K562 (cell line): ENCODE results near the gene ADGRA1. TPM values are rescaled to one million over a fixed set of nuclear protein-coding genes. Genes with fewer than 3 reads are reported as not detected.

Source experiments
- ATAC-seq: fragments of 200-7000 bp; cut with Tn5 transposase; 3 replicates; pipeline ENCODE4 v1.9.1; 2020; ENCODE audit warnings: moderate library complexity
- BruUV-seq: library from RNA; stranded (reverse); fragments of 400-500 nt; replicated peaks from 2 replicates; lab custom pipeline; 2021; lab: Mats Ljungman, UMichigan
- CTCF ChIA-PET: fragments of 300-600 bp; formaldehyde crosslinking; extraction: SDS; loops from one replicate; lab custom pipeline; 2021; ENCODE audit warnings: low intra/inter-chr PET ratio; lab: Yijun Ruan, JAX
- POLR2A ChIA-PET: fragments of 300-600, 350-650 bp; sonication (Branson Sonifier 250); formaldehyde crosslinking; extraction: SDS; loops from one replicate; lab custom pipeline; 2021; ENCODE audit warnings: antibody characterized with exemption, inconsistent platforms; lab: Yijun Ruan, JAX
- DNase-seq, 4 experiments: peaks; one replicate each; pipeline versions ENCODE4 v3.0.0 to v3.0.0-alpha.2; 2011 to 2018; ENCODE audit warnings: low spot score in 3 of 4, mixed read lengths in 3 of 4; ENCODE audit errors: extremely low read depth in 1 of 4
- FAIRE-seq: peaks from 2 replicates; lab custom pipeline; 2011; peaks lifted over from hg19 to GRCh38; lab: Jason Lieb, UNC
- H2AFZ ChIP-seq: 2 replicates; pipeline ENCODE4 v1.6.0; 2011; ENCODE audit warnings: low read depth, low read length, control low read depth, inconsistent platforms
- H3K27ac ChIP-seq: fragments of 200-600 bp; 3 replicates; pipeline ENCODE4 v1.8.0; 2011; ENCODE audit warnings: low read depth, mild to moderate bottlenecking, control low read depth, inconsistent platforms, low read length, moderate library complexity, mixed read lengths; ENCODE audit errors: extremely low read depth
- H3K27me3 ChIP-seq, 2 experiments: fragments of 300-600 bp in 1 of 2; 2 replicates in 1 of 2; 3 replicates in 1 of 2; pipeline versions ENCODE4 v1.6.0 to v1.8.0; 2011; ENCODE audit warnings: inconsistent platforms in 2 of 2, low read length in 2 of 2, mild to moderate bottlenecking in 1 of 2, mixed read lengths in 1 of 2, moderate library complexity in 1 of 2; ENCODE audit not compliant: control insufficient read depth in 2 of 2, insufficient read depth in 2 of 2
- H3K36me3 ChIP-seq: fragments of 300-600 bp; 3 replicates; pipeline ENCODE4 v1.8.0; 2011; ENCODE audit warnings: mild to moderate bottlenecking, low read length, inconsistent platforms; ENCODE audit not compliant: control insufficient read depth, insufficient read depth
- H3K4me1 ChIP-seq, 2 experiments: fragments of 200-600 bp in 1 of 2; replicated peaks in 1 of 2; 2 replicates in 1 of 2; 3 replicates in 1 of 2; pipeline versions ENCODE4 v1.5.1 to v1.8.0; 2011; ENCODE audit warnings: inconsistent platforms in 2 of 2, low read length in 2 of 2, mild to moderate bottlenecking in 1 of 2, mixed read lengths in 1 of 2, moderate library complexity in 1 of 2; ENCODE audit not compliant: control insufficient read depth in 2 of 2, insufficient read depth in 2 of 2
- H3K4me2 ChIP-seq: 2 replicates; pipeline ENCODE4 v1.6.1; 2011; ENCODE audit warnings: low read length, control low read depth, inconsistent platforms, mixed read lengths; ENCODE audit not compliant: insufficient read depth
- H3K4me3 ChIP-seq: fragments of 200-600 bp; sonication (generic), shearing (Covaris generic); 2 replicates; pipeline ENCODE4 v1.5.1; 2016; ENCODE audit warnings: control low read depth, inconsistent platforms
- H3K79me2 ChIP-seq: fragments of 200-600 bp; 3 replicates; pipeline ENCODE4 v1.8.0; 2011; ENCODE audit warnings: low read length, inconsistent platforms; ENCODE audit not compliant: control insufficient read depth, insufficient read depth
- H3K9ac ChIP-seq, 2 experiments: 2 replicates each; pipeline versions ENCODE4 v1.6.0 to v1.6.1; 2011; ENCODE audit warnings: low read depth in 2 of 2, low read length in 2 of 2, control low read depth in 1 of 2, inconsistent platforms in 1 of 2, mild to moderate bottlenecking in 1 of 2, mixed read lengths in 1 of 2; ENCODE audit not compliant: insufficient read depth in 1 of 2
- H3K9me1 ChIP-seq: one replicate; pipeline ENCODE4 v1.6.0; 2011; ENCODE audit warnings: inconsistent platforms, mild to moderate bottlenecking, low read length, moderate library complexity; ENCODE audit not compliant: control insufficient read depth, insufficient read depth
- H3K9me3 ChIP-seq: replicated peaks from 2 replicates; pipeline ENCODE4 v1.5.1; 2011; ENCODE audit warnings: low read depth, low read length, inconsistent platforms; ENCODE audit not compliant: control insufficient read depth, insufficient read depth
- H4K20me1 ChIP-seq: replicated peaks from 2 replicates; pipeline ENCODE4 v1.6.1; 2011; ENCODE audit warnings: low read length, inconsistent platforms, mixed read lengths; ENCODE audit not compliant: control insufficient read depth, insufficient read depth
- DEAF1 ChIP-seq: fragments of 450-650 bp; formaldehyde crosslinking; IDR thresholded peaks from 2 replicates; pipeline ENCODE4 v1.4.0; 2020; ENCODE audit warnings: mild to moderate bottlenecking, moderate library complexity
- GABPB1 ChIP-seq: sonication (generic); formaldehyde crosslinking; IDR thresholded peaks from 2 replicates; pipeline ENCODE4 v1.8.0; 2022; ENCODE audit warnings: mild to moderate bottlenecking, missing genetic modification reagents
- LEF1 ChIP-seq: fragments of 450-650 bp; IDR thresholded peaks from 2 replicates; pipeline ENCODE4 v1.6.1; 2016; ENCODE audit warnings: mild to moderate bottlenecking
- MECOM ChIP-seq: fragments of 250-450 bp; sonication (Bioruptor Pico); IDR thresholded peaks from 2 replicates; pipeline ENCODE4 v1.8.0; 2022; ENCODE audit warnings: inconsistent platforms
- RUNX1 ChIP-seq: sonication (generic); IDR thresholded peaks from 2 replicates; pipeline ENCODE4 v1.6.1; 2016; ENCODE audit warnings: antibody characterized with exemption, low read depth
- SOX6 ChIP-seq: fragments of 450-650 bp; IDR thresholded peaks from 2 replicates; pipeline ENCODE4 v1.6.1; 2014; ENCODE audit warnings: mild to moderate bottlenecking
- ZKSCAN8 ChIP-seq: fragments of 200-800 bp; sonication (Bioruptor generic); IDR thresholded peaks from 2 replicates; pipeline ENCODE4 v1.6.1; 2016; ENCODE audit warnings: missing genetic modification characterization, missing compliant biosample characterization
- ZNF23 ChIP-seq: fragments of 250-450 bp; sonication (Bioruptor Pico); IDR thresholded peaks from 2 replicates; pipeline ENCODE4 v1.4.0; 2020; ENCODE audit warnings: mild to moderate bottlenecking
- WGBS: fragments of 100-300 bp; shearing (Covaris generic); methylation state at CpG from one replicate; pipeline ENCODE4 v1.1.6; 2016; ENCODE audit warnings: low coverage, mixed read lengths; ENCODE audit not compliant: insufficient coverage; ENCODE audit errors: missing lambda C conversion rate; 5-methylcytosine and 5-hydroxymethylcytosine counted together
- in situ Hi-C: fragments of 300-500 bp; cut with MboI; formaldehyde crosslinking; loops from 4 replicates; pipeline ENCODE4 v1.15.0; 2018; ENCODE audit warnings: inconsistent platforms, mixed read lengths
- intact Hi-C: fragments of 100-400 bp; cut with micrococcal nuclease; formaldehyde crosslinking; loops from 2 replicates; pipeline ENCODE4 v1.14.2; 2022
- polyA plus RNA-seq, 8 experiments: library from polyadenylated mRNA; depleted of rRNA in 4 of 8; stranded (reverse) in 5 of 8; unstranded in 3 of 8; fragments of >200 nt; fragmentation: Nextera tagmentation in 2 of 8; fragmentation: Illumina TruSeq in 1 of 8; extraction: Ambion mirVana in 2 of 8; extraction: Trizol in 1 of 8; gene quantifications; 2 replicates each; pipeline versions ENCODE4 v1.2.1 to v1.2.3, GENCODE V29; 2011 to 2014; ENCODE audit warnings: inconsistent platforms in 1 of 8, missing spikeins in 1 of 8
- total RNA-seq, 7 experiments: library from RNA; depleted of rRNA in 6 of 7; stranded (reverse); fragments of >200 nt in 6 of 7; fragmentation: Illumina TruSeq in 2 of 7; extraction: Trizol in 2 of 7; gene quantifications; 2 replicates each; pipeline versions ENCODE4 v1.2.1 to v1.2.3, GENCODE V29; 2011 to 2021; ENCODE audit warnings: low replicate concordance in 1 of 7

Gene ADGRA1
- total and polyA plus RNA-seq, 9 of the 15 experiments (the other 6 are each of a cell fraction or from before 2014, with no cell fraction given): not detected

GRCh38 chr10:133176546-133176945, 88.8 kb downstream of the ADGRA1 start:
- ATAC-seq (no peak), FAIRE-seq (no peak)
- no peaks in the 10 kb centered on the region for H4K20me1 ChIP-seq
- intact Hi-C loops (no loop called here), in situ Hi-C loops (no loop called here)
- H3K4me1 ChIP-seq: no peaks in the 10 kb centered on the region; a peak in 1 of 5 replicates
- no peak overlapping the region for H3K27ac ChIP-seq
- H3K9me3 ChIP-seq: no peaks in the 10 kb centered on the region; the same call in 1 of the 2 replicates
- H3K9ac ChIP-seq: no peak overlapping the region
- H3K27me3 ChIP-seq: peaks cover 0 to 37% of the 10 kb centered on the region in 2 experiments; a peak in 4 of 5 replicates
- ChIA-PET CTCF (no interaction called here), POLR2A (no interaction called here)
- no TSS peak for BruUV-seq
- TF ChIP-seq LEF1 (no peak), RUNX1 (no peak), MECOM (CRISPR knock-in tag) (no peak), DEAF1 (CRISPR knock-in tag) (no peak), SOX6 (no peak), GABPB1 (no peak), ZNF23 (CRISPR knock-in tag) (no peak), ZKSCAN8 (CRISPR knock-in tag) (no peak)
- TF ChIP-seq, all 486 proteins: peak for 0
- H3K9me1 ChIP-seq: no peaks in the 10 kb centered on the region
- no peak overlapping the region for H3K4me2 ChIP-seq
- no peaks in the 10 kb centered on the region for H3K79me2 ChIP-seq
- H3K4me3 ChIP-seq: no peak overlapping the region
- no peak for DNase-seq
- no peaks in the 10 kb centered on the region for H3K36me3 ChIP-seq
- no peak overlapping the region for H2AFZ ChIP-seq
- 0% methylated on average over 4 of the region's 4 CpGs for WGBS
